ENCODE measurements around the gene CASKIN1.

CASKIN1 gene

DNA sequence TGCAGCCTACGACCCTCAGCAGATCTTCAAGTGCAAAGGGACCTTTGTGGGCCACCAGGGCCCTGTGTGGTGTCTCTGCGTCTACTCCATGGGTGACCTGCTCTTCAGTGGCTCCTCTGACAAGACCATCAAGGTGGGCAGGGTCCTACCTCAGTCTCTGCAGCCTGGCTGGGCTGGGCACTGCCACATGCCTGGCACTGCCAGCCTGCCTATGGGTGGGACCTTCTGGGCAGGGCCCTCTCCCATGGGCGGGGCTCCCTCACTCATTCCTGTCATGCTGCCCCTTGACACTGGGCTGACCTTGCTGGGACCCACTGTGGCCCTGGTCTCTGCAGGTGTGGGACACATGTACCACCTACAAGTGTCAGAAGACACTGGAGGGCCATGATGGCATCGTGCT, 22.5 kb downstream of the CASKIN1 start:
- DNase-seq = no peak

DNA sequence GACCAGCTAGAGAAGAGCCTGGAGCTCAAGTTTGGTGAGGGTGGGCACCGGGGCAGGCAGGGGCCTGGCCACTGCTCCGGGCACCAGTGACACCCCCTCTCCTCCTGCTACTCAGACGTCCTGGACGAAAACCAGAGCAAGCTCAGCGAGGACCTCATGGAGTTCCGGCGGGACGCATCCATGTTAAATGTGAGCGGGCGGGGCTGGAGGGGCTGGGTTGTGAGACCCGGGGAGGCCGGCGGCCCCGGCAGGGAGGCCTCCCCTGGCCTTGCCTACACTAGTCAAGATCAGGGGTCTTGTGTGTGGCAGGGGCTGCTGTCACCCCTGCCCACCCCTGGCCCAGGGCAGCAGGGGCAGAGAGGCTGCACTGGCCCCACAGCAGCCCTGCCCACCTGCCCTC, 23.0 kb downstream of the CASKIN1 start:
- no peak for DNase-seq

DNA sequence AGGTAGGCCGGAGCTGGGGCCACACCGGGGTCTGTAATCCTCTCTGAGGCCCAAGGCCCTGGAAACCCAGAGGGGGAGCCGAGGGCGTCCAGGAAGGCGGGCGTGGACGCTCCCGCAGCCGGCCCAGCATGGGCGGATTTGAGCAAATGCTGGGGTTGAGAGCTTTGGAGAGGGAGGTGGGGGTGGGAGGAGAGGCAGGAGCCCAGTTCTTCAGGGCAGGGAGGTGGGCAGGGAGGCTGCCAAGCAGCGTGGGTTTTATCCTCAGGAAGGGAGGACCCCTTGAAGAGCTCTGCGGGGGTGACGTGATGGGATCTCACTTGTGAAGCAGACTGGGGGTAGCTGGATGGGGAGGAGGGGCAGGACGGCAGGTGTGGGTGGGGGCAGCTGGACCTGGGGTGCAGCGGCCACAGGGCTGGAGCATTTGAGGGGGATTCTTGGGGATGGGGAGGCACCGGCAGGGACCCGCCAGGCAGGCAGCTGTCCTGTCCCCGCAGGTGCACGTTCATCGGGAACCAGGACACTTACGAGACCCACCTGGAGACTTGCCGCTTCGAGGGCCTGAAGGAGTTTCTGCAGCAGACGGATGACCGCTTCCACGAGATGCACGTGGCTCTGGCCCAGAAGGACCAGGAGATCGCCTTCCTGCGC, 23.6 kb downstream of the CASKIN1 start:
- DNase-seq = no peak

DNA sequence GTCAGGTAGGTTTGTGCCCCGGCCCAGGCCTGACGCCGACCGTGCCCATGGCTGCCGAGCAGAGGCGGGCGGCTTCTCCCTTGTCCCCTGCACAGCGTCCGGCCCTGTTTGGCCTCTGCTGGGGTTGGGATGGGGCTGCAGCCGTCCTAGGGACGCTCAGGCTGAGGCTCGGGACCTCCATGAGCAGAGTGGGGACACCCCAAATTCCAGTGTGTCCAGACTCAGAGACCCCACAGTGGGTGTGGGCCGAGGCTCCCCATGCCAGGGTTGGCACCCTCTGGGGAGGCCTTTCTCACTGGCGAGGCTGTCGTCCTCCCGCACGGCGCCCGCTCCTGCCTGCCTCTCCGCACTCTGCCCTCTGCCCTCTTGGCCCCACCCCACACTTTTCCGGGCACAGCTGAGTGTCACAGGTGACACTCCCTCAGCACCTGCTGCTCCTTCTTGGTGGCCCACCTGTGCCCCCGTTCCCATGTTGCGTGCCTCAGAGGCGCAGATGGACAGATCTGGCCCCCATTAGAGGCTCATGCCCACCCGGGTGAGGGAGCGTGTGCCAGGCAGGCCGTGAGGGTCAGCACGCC, 24.7 kb downstream of the CASKIN1 start:
- no peak for DNase-seq

DNA sequence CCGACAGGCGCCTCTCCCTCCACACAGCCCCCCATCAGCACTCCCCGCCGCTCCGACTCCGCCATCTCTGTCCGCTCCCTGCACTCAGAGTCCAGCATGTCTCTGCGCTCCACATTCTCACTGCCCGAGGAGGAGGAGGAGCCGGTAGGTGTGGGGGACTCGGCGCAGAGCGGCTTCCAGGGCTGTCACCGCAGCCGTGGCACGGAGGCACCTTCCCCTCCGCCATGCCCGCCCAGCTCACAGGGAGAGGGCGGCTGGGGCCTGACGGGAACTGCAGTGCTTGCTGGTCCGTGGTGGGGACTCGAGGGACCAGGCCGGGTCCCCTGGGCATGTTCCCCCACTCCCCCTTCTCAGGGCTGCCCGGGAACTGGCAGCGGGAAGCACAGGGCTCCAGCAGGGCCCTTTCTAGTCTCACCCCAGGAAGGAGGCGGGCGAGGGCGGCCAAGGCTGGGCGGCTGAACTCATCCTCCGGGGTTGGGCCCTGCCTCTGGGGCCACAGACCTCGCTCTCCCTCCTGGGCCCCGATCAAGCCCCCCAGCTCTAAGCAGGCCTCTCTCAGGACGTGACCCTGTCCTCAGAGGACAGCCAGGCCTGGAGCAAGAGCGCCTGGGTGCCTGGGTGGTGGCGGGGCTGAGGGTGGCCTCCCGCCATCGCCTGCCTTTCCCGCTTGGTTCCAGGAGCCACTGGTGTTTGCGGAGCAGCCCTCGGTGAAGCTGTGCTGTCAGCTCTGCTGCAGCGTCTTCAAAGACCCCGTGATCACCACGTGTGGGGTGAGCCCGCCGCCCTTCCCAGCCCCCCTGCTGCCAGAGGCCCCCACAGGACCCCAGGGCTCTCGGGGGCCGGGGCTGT, 25.6 kb downstream of the CASKIN1 start:
- DNase-seq = no peak

DNA sequence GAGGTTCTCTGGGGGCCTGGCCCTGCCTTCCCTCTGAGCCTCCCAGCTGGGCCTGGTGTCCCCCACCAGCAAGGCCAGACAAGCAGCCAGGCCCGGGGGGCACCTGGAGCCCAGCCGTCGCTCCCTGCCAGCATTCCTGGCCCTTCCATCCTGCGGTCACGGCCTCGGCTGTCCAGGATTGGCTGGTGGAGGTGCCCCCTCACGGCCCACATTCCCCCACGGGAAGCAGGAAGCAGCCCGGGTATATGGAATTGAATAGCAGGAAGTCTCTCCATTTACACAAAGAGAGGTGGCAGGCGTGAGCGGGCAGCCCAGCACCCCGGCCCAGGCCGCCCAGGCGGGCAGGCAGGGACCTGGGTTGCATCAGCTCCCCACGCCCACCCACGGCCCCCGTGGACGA, 26.3 kb downstream of the CASKIN1 start:
- DNase-seq = no peak

DNA sequence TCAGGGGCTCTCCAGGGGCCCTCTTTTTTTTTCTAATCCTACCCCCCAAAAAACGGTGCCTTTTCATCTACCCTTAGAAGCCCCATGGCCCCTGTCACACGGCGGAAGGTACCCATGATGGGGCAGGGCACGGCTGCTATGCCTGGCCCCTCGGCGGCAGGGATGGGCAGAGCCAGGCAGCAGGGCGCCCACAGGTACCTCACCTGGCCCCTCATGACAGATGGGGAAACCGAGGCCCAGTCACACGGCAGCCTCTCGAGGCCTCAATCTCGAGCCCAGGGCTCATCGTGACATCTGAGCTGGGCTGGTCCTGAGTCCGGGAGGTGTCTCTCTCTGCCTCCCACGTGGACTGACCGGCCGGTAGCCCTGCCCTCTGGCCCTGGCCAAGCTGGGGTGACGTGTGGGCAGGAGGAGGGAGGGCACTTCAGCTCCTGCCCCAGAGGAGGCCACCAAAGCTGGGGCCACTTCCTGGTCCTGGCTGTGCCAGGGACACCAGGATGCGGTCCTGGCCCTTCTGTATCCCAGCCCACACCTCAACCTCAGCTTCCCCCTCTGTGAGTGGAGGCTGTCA, 29.3 kb downstream of the CASKIN1 start:
- no peak for DNase-seq

DNA sequence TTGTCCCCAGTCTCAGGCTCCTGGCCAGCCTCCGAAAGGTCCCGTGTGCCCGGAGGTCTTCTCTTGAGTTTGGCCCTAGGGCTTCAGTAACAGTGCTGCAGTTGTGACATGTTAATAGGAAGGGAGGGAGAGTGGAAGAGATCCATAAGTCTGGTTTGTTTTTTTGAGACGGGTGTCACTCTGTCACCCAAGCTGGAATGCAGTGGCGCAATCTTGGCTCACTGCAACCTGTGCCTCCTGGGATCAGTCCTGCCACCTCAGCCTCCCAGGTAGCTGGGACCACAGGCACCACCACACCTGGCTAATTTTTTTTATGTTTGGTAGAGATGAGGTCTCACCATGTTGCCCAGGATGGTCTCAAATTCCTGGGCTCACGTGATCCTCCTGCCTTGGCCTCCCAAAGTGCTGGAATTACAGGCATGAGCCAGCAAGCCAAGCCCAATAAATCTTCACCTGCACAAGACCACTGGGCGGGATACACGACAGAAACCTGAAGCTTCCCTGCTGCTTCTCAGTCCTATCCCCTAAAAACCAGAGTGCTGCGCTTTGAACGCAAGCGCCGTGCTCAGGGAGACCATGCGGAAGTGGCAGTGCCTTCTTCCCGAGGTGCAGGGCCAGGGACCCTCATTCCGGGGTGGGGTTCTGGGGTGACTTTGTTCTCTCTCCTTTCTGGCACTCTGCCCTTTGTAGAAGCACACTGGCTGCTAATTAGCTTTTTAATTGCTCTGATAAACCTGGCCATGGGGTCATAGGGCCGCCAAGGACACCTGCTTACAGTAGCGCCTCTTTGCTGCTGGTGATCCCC, 29.9 kb downstream of the CASKIN1 start:
- no peak for DNase-seq

DNA sequence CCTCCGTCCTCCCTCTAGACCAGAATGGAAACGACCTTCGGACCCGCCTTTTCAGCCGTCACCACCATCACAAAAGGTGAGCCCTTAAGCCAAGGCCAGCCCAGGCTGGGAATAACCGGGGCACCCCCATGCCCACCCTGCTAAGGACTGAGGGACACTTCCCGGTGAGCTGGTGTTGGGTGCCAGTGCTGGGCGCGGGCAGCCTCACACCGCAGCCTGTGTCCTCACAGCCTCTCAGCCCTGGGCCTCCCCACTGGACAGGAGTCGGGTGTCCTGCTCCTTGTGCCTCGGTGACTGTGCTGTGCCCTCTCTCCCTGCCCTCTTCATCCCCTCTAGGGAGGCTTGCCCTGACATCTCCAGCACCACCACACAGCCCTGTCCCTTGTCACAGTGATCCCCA, 30.5 kb downstream of the CASKIN1 start:
- DNase-seq = no peak

DNA sequence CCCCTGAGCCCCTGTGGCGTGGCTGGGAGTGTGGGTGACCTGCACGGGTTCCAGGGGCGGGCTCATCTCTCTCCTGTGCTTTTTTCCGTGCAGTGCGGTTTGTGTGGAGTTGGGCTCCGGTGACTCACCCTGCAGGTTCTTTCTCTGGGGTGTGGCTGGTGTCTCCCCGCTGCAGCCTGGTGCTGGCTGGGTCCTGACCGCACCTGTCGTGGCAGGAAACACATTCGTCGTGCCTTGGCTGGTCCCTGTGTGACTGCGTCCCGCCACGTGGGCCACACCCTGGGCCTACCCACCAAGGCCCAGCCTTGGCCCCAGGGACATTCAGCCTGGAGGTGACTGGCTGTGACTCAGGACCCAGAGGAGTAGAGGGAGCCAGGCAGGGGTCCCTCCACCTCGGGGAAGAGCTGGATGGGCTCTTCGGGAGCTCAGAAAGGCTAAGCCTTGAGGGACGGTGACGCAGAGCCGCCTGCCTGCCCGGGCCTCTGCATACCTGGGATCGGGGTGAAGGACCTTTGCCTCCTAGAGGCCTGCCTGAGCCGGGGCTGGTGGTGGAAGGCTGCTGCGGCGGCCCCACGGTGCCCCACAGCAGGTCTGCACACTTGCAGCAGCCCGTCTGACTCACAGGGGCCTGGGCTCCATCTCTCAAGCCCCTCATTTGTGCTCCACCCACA, 33.1 kb downstream of the CASKIN1 start:
- no peak for DNase-seq

DNA sequence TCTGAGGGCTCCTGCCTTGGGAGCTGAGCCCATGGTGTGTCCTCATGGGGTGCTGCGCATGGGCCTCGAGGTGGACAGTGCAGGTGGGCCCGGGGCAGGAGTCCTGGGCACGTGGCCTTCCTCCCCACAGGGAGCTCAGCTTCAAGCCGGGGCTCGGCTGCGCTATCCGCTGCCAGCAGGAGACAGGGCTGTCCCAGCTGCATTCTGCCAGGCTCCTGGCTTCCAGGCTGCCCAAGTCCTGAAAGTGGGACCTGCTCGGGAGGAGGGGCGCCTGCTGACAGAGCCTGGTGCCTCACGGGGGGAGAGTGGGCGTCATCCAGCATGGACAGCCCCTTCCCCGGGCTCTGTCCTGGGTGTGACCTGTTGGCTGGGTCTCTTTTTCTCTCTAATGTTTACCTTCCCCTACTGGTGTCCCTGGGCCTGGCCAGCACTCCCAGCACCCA, 33.7 kb downstream of the CASKIN1 start:
- no peak for DNase-seq

DNA sequence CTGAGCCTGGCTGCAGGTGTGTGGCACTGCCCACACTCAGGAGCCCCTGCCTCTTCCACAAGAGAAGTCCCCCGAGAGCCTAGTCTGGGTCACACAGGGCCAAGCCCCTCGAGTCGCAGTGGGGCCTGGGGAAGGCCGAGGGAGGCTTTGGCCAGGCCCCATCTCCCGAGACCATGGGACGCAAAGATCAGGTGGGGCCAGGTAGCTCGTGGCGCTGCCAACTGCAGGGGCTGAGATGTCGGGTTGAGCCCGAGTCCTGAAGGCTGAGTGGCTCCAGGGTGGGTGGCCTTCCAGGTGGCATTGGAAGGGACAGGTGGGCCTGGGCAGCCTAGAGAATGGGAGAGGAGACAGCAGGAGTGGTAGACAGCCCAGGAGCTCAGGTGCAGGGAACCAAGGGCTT, 34.5 kb downstream of the CASKIN1 start:
- DNase-seq = no peak

DNA sequence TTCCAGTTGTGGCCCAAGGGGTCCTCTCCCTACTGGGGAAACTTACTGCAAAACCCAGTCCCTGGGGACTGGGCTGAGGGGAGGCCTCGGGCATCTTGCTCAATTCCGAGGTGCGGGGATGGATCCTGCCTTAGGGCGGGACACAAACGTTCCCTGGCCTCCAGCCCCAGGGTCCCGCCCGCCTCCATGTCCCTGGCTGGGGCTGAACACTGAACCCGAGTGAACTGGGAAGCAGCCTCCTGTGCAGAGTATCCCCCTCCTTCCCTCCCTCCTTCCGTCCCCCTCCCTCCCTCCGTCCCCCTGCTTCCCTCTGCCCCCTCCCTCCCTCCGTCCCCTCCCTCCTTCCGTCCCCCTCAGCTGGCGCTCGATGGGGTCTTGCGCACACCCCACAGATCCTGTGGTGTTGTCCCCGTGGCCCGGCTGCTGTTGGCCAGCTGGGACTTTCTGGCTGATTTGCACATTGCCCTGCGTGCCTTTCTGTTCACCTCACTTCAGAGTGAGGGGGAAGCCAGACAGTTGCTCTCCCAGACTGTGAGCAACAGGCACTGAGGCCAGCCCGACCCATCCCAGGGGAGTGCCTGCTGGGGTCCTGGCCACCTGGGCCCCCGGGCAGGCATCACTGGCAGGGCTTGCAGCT, 35.4 kb downstream of the CASKIN1 start:
- DNase-seq = no peak

DNA sequence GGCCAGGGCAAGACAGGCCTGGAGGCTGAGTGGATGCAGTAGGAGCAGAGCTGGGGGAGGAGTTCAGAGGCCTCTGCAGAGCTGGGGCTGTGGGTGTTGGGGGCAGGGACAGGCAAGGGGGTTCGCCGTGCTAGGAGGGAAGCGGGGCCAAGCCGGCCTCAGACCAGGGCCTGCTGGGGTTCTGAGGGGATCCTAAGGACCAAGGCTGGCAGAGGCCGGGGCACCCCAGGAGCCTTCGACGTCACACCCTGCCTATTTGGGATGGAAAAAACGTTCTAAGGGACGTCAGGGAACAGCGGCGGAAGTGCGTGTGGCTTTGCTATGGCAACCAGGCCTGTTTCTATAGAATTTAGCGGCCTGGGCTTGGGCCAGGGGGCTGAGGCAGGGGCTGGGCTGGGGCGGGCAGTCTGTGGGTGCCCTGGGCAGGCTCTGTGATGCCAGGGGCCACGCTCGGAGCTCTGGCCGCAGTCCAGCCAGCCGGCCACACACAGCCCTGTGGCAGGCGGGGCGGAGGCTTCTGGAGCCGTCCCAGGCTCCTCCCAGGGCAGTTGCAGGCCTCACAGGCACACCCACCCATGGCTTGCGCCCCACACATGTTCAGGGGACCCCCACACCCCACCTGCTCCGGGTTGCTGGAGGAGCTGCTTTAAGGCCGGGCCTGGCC, 37.1 kb downstream of the CASKIN1 start:
- DNase-seq = no peak

DNA sequence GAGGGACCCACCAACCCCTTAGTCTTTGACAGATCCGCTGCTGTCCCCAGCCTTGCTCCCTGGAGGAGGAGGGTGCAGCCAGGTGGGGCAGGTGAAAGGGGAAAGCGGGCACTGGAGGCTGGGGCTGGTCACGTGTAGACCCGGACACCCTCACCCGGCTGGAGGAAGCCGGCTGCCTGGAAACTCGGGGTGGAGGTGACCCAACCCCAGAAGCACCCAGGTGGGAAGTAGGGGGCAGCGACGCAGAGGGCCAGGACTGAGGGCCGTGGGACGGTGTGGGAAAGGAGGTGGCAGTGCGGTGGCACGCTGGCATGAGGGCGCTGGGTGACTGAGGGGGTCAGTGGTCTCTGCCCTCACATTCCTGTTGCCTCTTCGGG, 38.2 kb downstream of the CASKIN1 start:
- no peak for DNase-seq

DNA sequence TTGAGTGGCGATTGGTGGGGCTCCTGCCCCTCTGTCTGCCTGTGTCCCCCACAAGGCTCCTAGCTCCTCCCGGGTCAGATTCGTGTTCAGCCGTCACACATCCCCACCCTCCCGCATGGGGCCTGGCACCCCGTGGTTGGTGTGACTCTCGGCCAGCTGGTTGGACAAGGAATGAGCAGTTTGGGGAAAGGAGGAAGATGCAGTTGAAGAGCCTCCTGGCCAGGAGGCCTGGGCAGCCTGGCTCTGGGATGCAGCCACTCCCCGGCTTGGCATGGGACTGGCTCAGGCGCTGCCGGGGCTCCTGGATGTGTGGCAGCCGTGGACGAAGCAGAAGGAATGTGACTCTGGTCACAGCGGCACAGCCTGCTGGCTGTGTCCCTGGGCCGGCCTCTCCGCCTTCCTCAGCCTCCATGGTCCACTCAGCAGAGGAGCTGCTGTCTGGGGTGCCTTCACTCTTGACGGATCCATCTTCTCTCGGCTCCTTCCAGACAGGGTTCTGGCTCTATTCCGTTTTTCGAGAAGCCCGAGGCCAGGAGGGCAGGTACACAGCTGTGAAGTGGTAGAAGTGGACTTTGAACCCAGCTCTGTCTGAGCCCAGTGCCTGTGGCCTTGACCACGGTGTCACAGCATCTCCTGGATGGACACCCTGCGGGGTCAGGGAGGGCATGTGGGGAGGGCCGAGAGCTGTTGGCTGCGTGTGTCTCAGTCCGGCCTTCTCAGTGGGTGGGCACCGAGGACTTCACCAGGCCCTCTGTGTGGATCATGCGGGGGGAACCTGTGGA, 38.7 kb downstream of the CASKIN1 start:
- no peak for DNase-seq

DNA sequence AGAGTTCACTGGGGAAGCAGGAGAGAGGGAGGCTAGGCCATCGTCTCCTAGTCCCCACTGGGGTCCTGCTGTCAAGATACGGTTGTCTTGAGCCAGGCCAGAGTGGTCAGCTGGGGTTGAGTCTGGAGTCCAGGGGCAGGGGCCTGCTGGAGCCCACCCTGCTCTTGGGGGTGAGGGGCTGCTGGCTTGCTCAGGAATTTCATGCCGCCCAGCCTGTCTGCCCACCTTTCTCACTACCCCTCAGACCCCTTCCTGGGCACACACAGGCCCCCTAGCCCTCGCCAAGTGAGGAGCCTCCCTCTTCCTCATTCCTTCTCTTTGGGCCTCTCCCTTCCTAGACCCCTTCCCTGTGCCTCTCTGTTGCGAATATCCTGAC, 39.6 kb downstream of the CASKIN1 start:
- no peak for DNase-seq

DNA sequence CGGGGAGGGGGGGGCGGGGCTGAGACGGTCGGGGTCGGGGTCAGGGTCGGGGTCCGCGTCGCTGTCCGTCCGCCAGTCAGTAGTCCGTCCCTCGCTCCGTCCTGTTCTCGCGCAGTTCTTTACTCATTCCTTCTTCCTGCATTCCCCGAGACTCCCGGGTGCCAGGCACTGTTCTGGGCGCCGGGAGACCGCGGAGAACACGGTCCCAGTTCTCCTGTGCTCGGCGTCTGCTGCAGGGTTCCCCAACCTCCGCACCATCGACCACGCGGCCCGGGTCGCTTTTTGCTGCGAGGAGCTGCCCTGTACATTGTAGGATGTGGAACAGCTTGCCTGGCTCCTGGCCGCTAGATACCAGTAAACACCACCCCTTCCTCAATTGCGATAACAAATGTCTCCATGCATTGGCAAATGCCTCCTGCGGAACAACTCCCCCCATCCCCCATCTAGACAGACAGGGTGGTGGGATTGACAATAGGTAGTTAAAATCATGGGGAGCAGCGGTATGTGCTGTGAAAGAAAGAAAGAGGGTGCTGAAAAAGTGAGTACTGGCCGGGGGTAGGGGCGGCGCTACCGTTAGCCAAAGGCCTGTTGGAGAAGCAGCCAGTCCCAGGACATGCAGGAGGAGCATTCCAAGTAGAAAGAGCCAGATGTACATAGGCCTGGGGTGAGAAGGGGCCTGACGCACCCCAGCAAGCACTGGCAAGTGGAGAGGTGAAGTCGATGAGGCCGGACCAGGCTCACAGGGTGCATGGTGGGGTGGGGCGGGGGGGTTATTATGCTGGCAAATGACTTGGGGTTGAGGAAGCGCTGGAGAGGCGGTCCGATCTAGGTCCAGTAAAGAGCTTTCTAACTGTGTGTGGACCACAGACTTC, 40.2 kb downstream of the CASKIN1 start:
- DNase-seq = no peak
